GM23338 (cell line): Measurements from ENCODE around the gene ERC1. TPM values are rescaled to one million over a fixed set of nuclear protein-coding genes. Genes with fewer than 3 reads are reported as not detected.

ENCODE experiments used
- ATAC-seq: fragments of 200-7000 bp; cut with Tn5 transposase; 3 replicates; pipeline ENCODE4 v1.9.1; 2020
- DNase-seq: peaks from one replicate; pipeline ENCODE4 v3.0.0-alpha.2; 2015; ENCODE audit warnings: low spot score
- H2AFZ ChIP-seq: fragments of 200-600 bp; sonication (generic); 2 replicates; pipeline ENCODE4 v1.8.0; 2016; ENCODE audit warnings: antibody characterized with exemption, mild to moderate bottlenecking, moderate library complexity
- H3F3A ChIP-seq: fragments of 200-600 bp; sonication (generic); replicated peaks from 2 replicates; pipeline ENCODE4 v1.8.0; 2017; ENCODE audit warnings: antibody characterized with exemption, mixed run types, low read depth
- H3K27ac ChIP-seq: fragments of 200-600 bp; sonication (generic); 2 replicates; pipeline ENCODE4 v1.6.1; 2016; ENCODE audit warnings: low read depth
- H3K27me3 ChIP-seq: fragments of 200-600 bp; sonication (generic); 2 replicates; pipeline ENCODE4 v1.8.0; 2016; ENCODE audit warnings: mild to moderate bottlenecking, mixed run types, moderate library complexity; ENCODE audit not compliant: insufficient read depth
- H3K36me3 ChIP-seq: fragments of 200-600 bp; sonication (generic); 2 replicates; pipeline ENCODE4 v1.8.0; 2016; ENCODE audit warnings: mild to moderate bottlenecking; ENCODE audit not compliant: insufficient read depth
- H3K4me1 ChIP-seq: fragments of 200-600 bp; sonication (generic); 2 replicates; pipeline ENCODE4 v1.8.0; 2016; ENCODE audit warnings: mild to moderate bottlenecking, moderate library complexity; ENCODE audit not compliant: insufficient read depth
- H3K4me2 ChIP-seq: fragments of 200-600 bp; sonication (generic); 2 replicates; pipeline ENCODE4 v1.7.1; 2017; ENCODE audit warnings: mixed run types
- H3K4me3 ChIP-seq: fragments of 200-600 bp; sonication (generic); 2 replicates; pipeline ENCODE4 v1.6.1; 2016; ENCODE audit warnings: mixed run types
- H3K79me2 ChIP-seq: fragments of 200-600 bp; sonication (generic); replicated peaks from 2 replicates; pipeline ENCODE4 v1.8.0; 2017; ENCODE audit warnings: mild to moderate bottlenecking; ENCODE audit not compliant: insufficient read depth
- H3K9me2 ChIP-seq: fragments of 200-600 bp; sonication (generic); 2 replicates; pipeline ENCODE4 v1.8.0; 2017; ENCODE audit not compliant: insufficient read depth
- H4K20me1 ChIP-seq: fragments of 200-600 bp; sonication (generic); replicated peaks from 2 replicates; pipeline ENCODE4 v1.8.0; 2017; ENCODE audit warnings: mild to moderate bottlenecking; ENCODE audit not compliant: insufficient read depth
- H3K27ac Mint-ChIP-seq: 2 replicates; pipeline ENCODE4 v1.8.0; 2020; ENCODE audit warnings: inconsistent platforms, mild to moderate bottlenecking, moderate library complexity, mixed read lengths
- H3K27me3 Mint-ChIP-seq: 3 replicates; pipeline ENCODE4 v1.8.0; 2022; ENCODE audit warnings: low read depth, mild to moderate bottlenecking, moderate library complexity, mixed read lengths, inconsistent platforms; ENCODE audit not compliant: insufficient read depth, poor library complexity
- H3K36me3 Mint-ChIP-seq: 3 replicates; pipeline ENCODE4 v1.8.0; 2021; ENCODE audit warnings: low read depth, mild to moderate bottlenecking, inconsistent platforms, moderate library complexity, mixed read lengths
- H3K4me1 Mint-ChIP-seq: 3 replicates; pipeline ENCODE4 v1.8.0; 2020; ENCODE audit warnings: mild to moderate bottlenecking, inconsistent platforms, mixed read lengths
- H3K4me3 Mint-ChIP-seq: 3 replicates; pipeline ENCODE4 v1.8.0; 2021; ENCODE audit warnings: moderate library complexity, mild to moderate bottlenecking, inconsistent platforms, mixed read lengths
- H3K9me3 Mint-ChIP-seq: 3 replicates; pipeline ENCODE4 v1.8.0; 2020; ENCODE audit warnings: moderate library complexity, mild to moderate bottlenecking, inconsistent platforms, mixed read lengths
- CREB1 ChIP-seq: fragments of 250-450 bp; sonication (Bioruptor Pico); IDR thresholded peaks from 2 replicates; pipeline ENCODE4 v1.5.0; 2020; ENCODE audit warnings: low read depth, mild to moderate bottlenecking, moderate library complexity
- EZH2 ChIP-seq: fragments of 200-600 bp; sonication (generic); IDR thresholded peaks from one replicate; pipeline ENCODE4 v1.8.0; 2017; ENCODE audit warnings: antibody characterized with exemption, mild to moderate bottlenecking, low read depth; ENCODE audit not compliant: unreplicated experiment
- EZH2phosphoT487 ChIP-seq: fragments of 200-600 bp; sonication (generic); IDR thresholded peaks from one replicate; pipeline ENCODE4 v1.8.1; 2018; ENCODE audit warnings: antibody characterized with exemption; ENCODE audit not compliant: unreplicated experiment
- JUNB ChIP-seq: IDR thresholded peaks from one replicate; pipeline ENCODE4 v1.6.1; 2016; ENCODE audit warnings: antibody characterized with exemption; ENCODE audit not compliant: unreplicated experiment
- NANOG ChIP-seq: IDR thresholded peaks from 2 replicates; pipeline ENCODE4 v1.6.1; 2016; ENCODE audit warnings: antibody characterized with exemption, borderline replicate concordance
- POLR2AphosphoS5 ChIP-seq: IDR thresholded peaks from 2 replicates; pipeline ENCODE4 v1.6.1; 2016; ENCODE audit warnings: antibody characterized with exemption, low read depth
- STAT1 ChIP-seq: IDR thresholded peaks from one replicate; pipeline ENCODE4 v1.6.1; 2016; ENCODE audit warnings: antibody characterized with exemption; ENCODE audit not compliant: unreplicated experiment
- ZNF114 ChIP-seq: fragments of 250-450 bp; sonication (Bioruptor Pico); IDR thresholded peaks from 2 replicates; pipeline ENCODE4 v1.5.0; 2020; ENCODE audit warnings: mild to moderate bottlenecking, moderate library complexity
- ZNF331 ChIP-seq: fragments of 250-450 bp; sonication (Bioruptor Pico); IDR thresholded peaks from 2 replicates; pipeline ENCODE4 v1.5.0; 2020; ENCODE audit warnings: low read depth, mild to moderate bottlenecking, moderate library complexity
- polyA plus RNA-seq: library from polyadenylated mRNA; unstranded; fragments of >200 nt; fragmentation: Nextera tagmentation; extraction: Ambion mirVana; gene quantifications from 2 replicates; pipeline ENCODE4 v1.2.1, GENCODE V29; 2016
- total RNA-seq: library from RNA; depleted of rRNA; stranded (reverse); fragments of >200 nt; shearing (Covaris generic); gene quantifications from 2 replicates; pipeline ENCODE4 v1.2.3, GENCODE V29; 2014
- TF ChIP-seq, protein P1 (sequence below): fragments of 250-450 bp; sonication (Bioruptor Pico); IDR thresholded peaks from 2 replicates; pipeline ENCODE4 v1.5.0; 2020; ENCODE audit warnings: mild to moderate bottlenecking, moderate library complexity
- TF ChIP-seq, protein P2 (sequence below): IDR thresholded peaks from 2 replicates; pipeline ENCODE4 v1.6.1; 2016; ENCODE audit warnings: antibody characterized with exemption
- TF ChIP-seq, protein P3 (sequence below), 2 experiments: fragments of 200-600 bp in 1 of 2; sonication (generic) in 1 of 2; conservative IDR thresholded peaks; 2 replicates each; pipeline versions ENCODE4 v1.5.1 to v1.6.1; 2016 to 2017; ENCODE audit warnings: antibody characterized with exemption in 2 of 2, low read depth in 2 of 2, mild to moderate bottlenecking in 2 of 2, moderate library complexity in 1 of 2
- TF ChIP-seq, protein P4 (sequence below): IDR thresholded peaks from one replicate; pipeline ENCODE4 v1.6.1; 2018; ENCODE audit warnings: antibody characterized with exemption; ENCODE audit not compliant: unreplicated experiment

ERC1 gene
- total and polyA plus RNA-seq, 2 experiments from 2014 or later, result 28.1 to 35.3 TPM

DNA sequence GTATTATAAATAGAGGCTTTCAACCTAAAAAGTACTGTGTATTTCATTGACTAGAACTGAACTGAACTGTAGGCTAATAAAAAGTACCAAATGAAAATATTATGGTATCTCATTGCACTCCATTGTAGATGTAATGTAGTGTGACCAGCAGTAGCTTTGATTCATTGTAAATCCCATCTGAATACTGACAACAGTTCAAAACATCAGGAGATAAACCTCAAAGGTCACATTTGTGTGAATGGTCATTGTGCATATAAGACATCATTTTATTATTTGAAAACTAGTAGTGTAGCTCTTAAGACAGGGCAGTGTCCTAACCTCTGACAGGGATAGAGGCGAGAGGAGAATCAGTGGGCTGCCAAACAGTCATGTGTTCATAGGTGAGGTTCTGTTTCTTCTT lies 316.8 kb downstream of the ERC1 start:
- Histone ChIP-seq H3K27me3 (no peaks in the 10 kb centered on the region), H3K79me2 (no peaks in the 10 kb centered on the region), H3K4me2 (no peak overlapping the region), H4K20me1 (no peaks in the 10 kb centered on the region), H3K9me2 (no peaks in the 10 kb centered on the region), H3K27ac (no peak overlapping the region), H2AFZ (no peak overlapping the region), H3K4me1 (no peaks in the 10 kb centered on the region), H3F3A (no peaks in the 10 kb centered on the region), H3K4me3 (no peak overlapping the region), H3K36me3 (peaks cover 1% of the 10 kb centered on the region; the same call in 1 of the 2 replicates)
- ATAC-seq (no peak), DNase-seq (no peak)
- no peaks in the 10 kb centered on the region; the same call in 2 of the 3 replicates for H3K36me3 Mint-ChIP-seq
- no peaks in the 10 kb centered on the region for H3K9me3 Mint-ChIP-seq
- H3K4me3 Mint-ChIP-seq, result no peak overlapping the region
- peaks cover 2% of the 10 kb centered on the region for H3K27me3 Mint-ChIP-seq
- H3K4me1 Mint-ChIP-seq, result no peaks in the 10 kb centered on the region; the same call in 2 of the 3 replicates
- H3K27ac Mint-ChIP-seq, result no peak overlapping the region
- TF ChIP-seq JUNB, result no peak
- TF ChIP-seq ZNF331, result no peak
- TF ChIP-seq, protein P1, sequence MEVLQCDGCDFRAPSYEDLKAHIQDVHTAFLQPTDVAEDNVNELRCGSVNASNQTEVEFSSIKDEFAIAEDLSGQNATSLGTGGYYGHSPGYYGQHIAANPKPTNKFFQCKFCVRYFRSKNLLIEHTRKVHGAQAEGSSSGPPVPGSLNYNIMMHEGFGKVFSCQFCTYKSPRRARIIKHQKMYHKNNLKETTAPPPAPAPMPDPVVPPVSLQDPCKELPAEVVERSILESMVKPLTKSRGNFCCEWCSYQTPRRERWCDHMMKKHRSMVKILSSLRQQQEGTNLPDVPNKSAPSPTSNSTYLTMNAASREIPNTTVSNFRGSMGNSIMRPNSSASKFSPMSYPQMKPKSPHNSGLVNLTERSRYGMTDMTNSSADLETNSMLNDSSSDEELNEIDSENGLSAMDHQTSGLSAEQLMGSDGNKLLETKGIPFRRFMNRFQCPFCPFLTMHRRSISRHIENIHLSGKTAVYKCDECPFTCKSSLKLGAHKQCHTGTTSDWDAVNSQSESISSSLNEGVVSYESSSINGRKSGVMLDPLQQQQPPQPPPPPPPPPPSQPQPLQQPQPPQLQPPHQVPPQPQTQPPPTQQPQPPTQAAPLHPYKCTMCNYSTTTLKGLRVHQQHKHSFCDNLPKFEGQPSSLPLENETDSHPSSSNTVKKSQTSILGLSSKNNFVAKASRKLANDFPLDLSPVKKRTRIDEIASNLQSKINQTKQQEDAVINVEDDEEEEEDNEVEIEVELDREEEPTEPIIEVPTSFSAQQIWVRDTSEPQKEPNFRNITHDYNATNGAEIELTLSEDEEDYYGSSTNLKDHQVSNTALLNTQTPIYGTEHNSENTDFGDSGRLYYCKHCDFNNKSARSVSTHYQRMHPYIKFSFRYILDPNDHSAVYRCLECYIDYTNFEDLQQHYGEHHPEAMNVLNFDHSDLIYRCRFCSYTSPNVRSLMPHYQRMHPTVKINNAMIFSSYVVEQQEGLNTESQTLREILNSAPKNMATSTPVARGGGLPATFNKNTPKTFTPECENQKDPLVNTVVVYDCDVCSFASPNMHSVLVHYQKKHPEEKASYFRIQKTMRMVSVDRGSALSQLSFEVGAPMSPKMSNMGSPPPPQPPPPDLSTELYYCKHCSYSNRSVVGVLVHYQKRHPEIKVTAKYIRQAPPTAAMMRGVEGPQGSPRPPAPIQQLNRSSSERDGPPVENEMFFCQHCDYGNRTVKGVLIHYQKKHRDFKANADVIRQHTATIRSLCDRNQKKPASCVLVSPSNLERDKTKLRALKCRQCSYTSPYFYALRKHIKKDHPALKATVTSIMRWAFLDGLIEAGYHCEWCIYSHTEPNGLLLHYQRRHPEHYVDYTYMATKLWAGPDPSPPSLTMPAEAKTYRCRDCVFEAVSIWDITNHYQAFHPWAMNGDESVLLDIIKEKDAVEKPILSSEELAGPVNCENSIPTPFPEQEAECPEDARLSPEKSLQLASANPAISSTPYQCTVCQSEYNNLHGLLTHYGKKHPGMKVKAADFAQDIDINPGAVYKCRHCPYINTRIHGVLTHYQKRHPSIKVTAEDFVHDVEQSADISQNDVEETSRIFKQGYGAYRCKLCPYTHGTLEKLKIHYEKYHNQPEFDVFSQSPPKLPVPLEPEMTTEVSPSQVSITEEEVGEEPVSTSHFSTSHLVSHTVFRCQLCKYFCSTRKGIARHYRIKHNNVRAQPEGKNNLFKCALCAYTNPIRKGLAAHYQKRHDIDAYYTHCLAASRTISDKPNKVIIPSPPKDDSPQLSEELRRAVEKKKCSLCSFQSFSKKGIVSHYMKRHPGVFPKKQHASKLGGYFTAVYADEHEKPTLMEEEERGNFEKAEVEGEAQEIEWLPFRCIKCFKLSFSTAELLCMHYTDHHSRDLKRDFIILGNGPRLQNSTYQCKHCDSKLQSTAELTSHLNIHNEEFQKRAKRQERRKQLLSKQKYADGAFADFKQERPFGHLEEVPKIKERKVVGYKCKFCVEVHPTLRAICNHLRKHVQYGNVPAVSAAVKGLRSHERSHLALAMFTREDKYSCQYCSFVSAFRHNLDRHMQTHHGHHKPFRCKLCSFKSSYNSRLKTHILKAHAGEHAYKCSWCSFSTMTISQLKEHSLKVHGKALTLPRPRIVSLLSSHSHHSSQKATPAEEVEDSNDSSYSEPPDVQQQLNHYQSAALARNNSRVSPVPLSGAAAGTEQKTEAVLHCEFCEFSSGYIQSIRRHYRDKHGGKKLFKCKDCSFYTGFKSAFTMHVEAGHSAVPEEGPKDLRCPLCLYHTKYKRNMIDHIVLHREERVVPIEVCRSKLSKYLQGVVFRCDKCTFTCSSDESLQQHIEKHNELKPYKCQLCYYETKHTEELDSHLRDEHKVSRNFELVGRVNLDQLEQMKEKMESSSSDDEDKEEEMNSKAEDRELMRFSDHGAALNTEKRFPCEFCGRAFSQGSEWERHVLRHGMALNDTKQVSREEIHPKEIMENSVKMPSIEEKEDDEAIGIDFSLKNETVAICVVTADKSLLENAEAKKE (CRISPR knock-in tag), result no peak
- no peak for TF ChIP-seq EZH2phosphoT487
- TF ChIP-seq, protein P2, sequence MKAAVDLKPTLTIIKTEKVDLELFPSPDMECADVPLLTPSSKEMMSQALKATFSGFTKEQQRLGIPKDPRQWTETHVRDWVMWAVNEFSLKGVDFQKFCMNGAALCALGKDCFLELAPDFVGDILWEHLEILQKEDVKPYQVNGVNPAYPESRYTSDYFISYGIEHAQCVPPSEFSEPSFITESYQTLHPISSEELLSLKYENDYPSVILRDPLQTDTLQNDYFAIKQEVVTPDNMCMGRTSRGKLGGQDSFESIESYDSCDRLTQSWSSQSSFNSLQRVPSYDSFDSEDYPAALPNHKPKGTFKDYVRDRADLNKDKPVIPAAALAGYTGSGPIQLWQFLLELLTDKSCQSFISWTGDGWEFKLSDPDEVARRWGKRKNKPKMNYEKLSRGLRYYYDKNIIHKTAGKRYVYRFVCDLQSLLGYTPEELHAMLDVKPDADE, result no peak
- TF ChIP-seq ZNF114 (CRISPR knock-in tag), result no peak
- no peak for TF ChIP-seq EZH2
- TF ChIP-seq, protein P3, sequence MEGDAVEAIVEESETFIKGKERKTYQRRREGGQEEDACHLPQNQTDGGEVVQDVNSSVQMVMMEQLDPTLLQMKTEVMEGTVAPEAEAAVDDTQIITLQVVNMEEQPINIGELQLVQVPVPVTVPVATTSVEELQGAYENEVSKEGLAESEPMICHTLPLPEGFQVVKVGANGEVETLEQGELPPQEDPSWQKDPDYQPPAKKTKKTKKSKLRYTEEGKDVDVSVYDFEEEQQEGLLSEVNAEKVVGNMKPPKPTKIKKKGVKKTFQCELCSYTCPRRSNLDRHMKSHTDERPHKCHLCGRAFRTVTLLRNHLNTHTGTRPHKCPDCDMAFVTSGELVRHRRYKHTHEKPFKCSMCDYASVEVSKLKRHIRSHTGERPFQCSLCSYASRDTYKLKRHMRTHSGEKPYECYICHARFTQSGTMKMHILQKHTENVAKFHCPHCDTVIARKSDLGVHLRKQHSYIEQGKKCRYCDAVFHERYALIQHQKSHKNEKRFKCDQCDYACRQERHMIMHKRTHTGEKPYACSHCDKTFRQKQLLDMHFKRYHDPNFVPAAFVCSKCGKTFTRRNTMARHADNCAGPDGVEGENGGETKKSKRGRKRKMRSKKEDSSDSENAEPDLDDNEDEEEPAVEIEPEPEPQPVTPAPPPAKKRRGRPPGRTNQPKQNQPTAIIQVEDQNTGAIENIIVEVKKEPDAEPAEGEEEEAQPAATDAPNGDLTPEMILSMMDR (conservative IDR thresholded peaks at IDR 0.05; ENCODE audit: low read depth in 2 of 2), result no peak
- TF ChIP-seq, protein P4, sequence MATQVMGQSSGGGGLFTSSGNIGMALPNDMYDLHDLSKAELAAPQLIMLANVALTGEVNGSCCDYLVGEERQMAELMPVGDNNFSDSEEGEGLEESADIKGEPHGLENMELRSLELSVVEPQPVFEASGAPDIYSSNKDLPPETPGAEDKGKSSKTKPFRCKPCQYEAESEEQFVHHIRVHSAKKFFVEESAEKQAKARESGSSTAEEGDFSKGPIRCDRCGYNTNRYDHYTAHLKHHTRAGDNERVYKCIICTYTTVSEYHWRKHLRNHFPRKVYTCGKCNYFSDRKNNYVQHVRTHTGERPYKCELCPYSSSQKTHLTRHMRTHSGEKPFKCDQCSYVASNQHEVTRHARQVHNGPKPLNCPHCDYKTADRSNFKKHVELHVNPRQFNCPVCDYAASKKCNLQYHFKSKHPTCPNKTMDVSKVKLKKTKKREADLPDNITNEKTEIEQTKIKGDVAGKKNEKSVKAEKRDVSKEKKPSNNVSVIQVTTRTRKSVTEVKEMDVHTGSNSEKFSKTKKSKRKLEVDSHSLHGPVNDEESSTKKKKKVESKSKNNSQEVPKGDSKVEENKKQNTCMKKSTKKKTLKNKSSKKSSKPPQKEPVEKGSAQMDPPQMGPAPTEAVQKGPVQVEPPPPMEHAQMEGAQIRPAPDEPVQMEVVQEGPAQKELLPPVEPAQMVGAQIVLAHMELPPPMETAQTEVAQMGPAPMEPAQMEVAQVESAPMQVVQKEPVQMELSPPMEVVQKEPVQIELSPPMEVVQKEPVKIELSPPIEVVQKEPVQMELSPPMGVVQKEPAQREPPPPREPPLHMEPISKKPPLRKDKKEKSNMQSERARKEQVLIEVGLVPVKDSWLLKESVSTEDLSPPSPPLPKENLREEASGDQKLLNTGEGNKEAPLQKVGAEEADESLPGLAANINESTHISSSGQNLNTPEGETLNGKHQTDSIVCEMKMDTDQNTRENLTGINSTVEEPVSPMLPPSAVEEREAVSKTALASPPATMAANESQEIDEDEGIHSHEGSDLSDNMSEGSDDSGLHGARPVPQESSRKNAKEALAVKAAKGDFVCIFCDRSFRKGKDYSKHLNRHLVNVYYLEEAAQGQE, result no peak
- no peak for TF ChIP-seq POLR2AphosphoS5
- no peak for TF ChIP-seq STAT1
- no peak for TF ChIP-seq NANOG
- no peak for TF ChIP-seq CREB1 (CRISPR knock-in tag)
